Tibial nerve (tissue), 4 donors: ENCODE data around the gene KLK14. TPM values are rescaled to one million over a fixed set of nuclear protein-coding genes. Genes with fewer than 3 reads are reported as not detected.
A peak's percentile ranks its signal among the peaks of the same experiment; 100 is the strongest.

Experiments used
- DNase-seq, 2 donors: peaks; one replicate each; pipeline ENCODE4 v3.0.0-alpha.2; 2019; ENCODE audit warnings: low spot score in 2 of 2
- H3K27ac ChIP-seq, 4 donors: fragments of 200-600 bp; sonication (generic) in 3 of 4; one replicate each; pipeline ENCODE4 v1.5.1; 2017 to 2019; ENCODE audit warnings: mild to moderate bottlenecking in 1 of 4
- H3K27me3 ChIP-seq, 2 donors: fragments of 200-600 bp; sonication (generic) in 1 of 2; one replicate each; pipeline versions ENCODE4 v1.5.1 to v1.6.0; 2017 to 2019
- H3K36me3 ChIP-seq, 3 donors: fragments of 200-600 bp; sonication (generic); one replicate each; pipeline ENCODE4 v1.5.1; 2018 to 2019
- H3K4me1 ChIP-seq, 4 donors: fragments of 200-600 bp; sonication (generic) in 3 of 4; one replicate each; pipeline ENCODE4 v1.5.1; 2017 to 2019
- H3K4me3 ChIP-seq, 4 donors: fragments of 200-600 bp; sonication (generic) in 3 of 4; one replicate each; pipeline ENCODE4 v1.5.1; 2017 to 2019; ENCODE audit warnings: mild to moderate bottlenecking in 1 of 4, moderate library complexity in 1 of 4
- H3K9me3 ChIP-seq, 4 donors: fragments of 200-600 bp; sonication (generic) in 3 of 4; one replicate each; pipeline ENCODE4 v1.5.1; 2017 to 2019
- EP300 ChIP-seq, 2 donors: sonication (generic); formaldehyde crosslinking; IDR thresholded peaks; one replicate each; pipeline ENCODE4 v1.6.1; 2017; ENCODE audit warnings: antibody characterized with exemption in 2 of 2, mild to moderate bottlenecking in 1 of 2
- POLR2A ChIP-seq, 2 donors: fragments of 450-650 bp; IDR thresholded peaks; one replicate each; pipeline ENCODE4 v1.6.1; 2017; ENCODE audit warnings: antibody characterized with exemption in 2 of 2, mild to moderate bottlenecking in 2 of 2, moderate library complexity in 2 of 2
- WGBS, 2 donors: methylation state at CpG; one replicate each; pipeline ENCODE4 v1.1.5; 2018; 5-methylcytosine and 5-hydroxymethylcytosine counted together
- total RNA-seq, 4 donors: library from RNA; depleted of rRNA; stranded (reverse); fragments of >200 nt; gene quantifications; one replicate each; pipeline ENCODE4 v1.1.0, GENCODE V29; 2016
- TF ChIP-seq, protein P1 (sequence below), 5 experiments: fragments of 200-600 bp in 3 of 5; fragments of 450-650 bp in 2 of 5; sonication (generic) in 3 of 5; IDR thresholded peaks; one replicate each; pipeline ENCODE4 v1.5.1; 2016 to 2019; ENCODE audit warnings: antibody characterized with exemption in 5 of 5, mild to moderate bottlenecking in 3 of 5, moderate library complexity in 2 of 5

The KLK14 gene
- total RNA-seq, 4 donors from 2014 or later = not detected

- Histone ChIP-seq H3K4me1 (peaks cover 0 to 17% (median 0%) of the 10 kb centered on the region in 4 donors), H3K27ac (no peak overlapping the region), H3K4me3 (no peak overlapping the region), H3K36me3 (peaks cover 0 to 79% (median 6%) of the 10 kb centered on the region in 3 donors), H3K27me3 (no peaks in the 10 kb centered on the region), H3K9me3 (no peaks in the 10 kb centered on the region)
- WGBS, 2 donors = 73 to 75% methylated on average over 5 of the region's 5 CpGs
- TF ChIP-seq POLR2A (IDR thresholded peaks at IDR 0.05) (no peak), EP300 (IDR thresholded peaks at IDR 0.05) (no peak)
- TF ChIP-seq, protein P1, sequence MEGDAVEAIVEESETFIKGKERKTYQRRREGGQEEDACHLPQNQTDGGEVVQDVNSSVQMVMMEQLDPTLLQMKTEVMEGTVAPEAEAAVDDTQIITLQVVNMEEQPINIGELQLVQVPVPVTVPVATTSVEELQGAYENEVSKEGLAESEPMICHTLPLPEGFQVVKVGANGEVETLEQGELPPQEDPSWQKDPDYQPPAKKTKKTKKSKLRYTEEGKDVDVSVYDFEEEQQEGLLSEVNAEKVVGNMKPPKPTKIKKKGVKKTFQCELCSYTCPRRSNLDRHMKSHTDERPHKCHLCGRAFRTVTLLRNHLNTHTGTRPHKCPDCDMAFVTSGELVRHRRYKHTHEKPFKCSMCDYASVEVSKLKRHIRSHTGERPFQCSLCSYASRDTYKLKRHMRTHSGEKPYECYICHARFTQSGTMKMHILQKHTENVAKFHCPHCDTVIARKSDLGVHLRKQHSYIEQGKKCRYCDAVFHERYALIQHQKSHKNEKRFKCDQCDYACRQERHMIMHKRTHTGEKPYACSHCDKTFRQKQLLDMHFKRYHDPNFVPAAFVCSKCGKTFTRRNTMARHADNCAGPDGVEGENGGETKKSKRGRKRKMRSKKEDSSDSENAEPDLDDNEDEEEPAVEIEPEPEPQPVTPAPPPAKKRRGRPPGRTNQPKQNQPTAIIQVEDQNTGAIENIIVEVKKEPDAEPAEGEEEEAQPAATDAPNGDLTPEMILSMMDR (IDR thresholded peaks at IDR 0.05) = no peak
- no peak for DNase-seq
Measured at GRCh38 chr19:51101171-51101865, 18.6 kb upstream of the KLK14 start.

DNA sequence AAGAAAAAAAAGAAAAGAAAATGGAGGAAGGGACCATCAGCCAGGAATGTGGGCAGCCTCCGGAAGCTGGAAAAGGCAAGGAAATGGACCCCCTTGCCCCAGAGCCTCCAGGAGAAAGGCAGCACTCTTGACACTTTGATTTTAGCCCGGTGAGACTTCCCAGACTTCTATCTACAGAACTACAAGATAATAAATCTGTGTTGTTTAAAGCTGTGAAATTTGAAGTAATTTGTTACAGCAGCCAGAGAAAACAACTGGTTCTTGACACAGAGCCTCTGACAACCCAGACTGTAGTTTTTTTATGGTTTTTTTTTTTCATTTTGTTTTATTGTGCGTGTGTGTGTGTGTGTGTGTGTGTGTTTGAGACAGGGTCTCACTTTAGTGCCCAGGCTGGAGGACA lies 17.9 kb upstream of the KLK14 start:
- peaks cover 0 to 73% (median 6%) of the 10 kb centered on the region in 3 donors for H3K36me3 ChIP-seq
- H3K27me3 ChIP-seq = no peaks in the 10 kb centered on the region
- TF ChIP-seq POLR2A (IDR thresholded peaks at IDR 0.05) (no peak), EP300 (IDR thresholded peaks at IDR 0.05) (no peak)
- TF ChIP-seq, protein P1 (IDR thresholded peaks at IDR 0.05) = no peak
- no peak for DNase-seq
- WGBS, 2 donors = 49% methylated on average over 3 of the region's 3 CpGs
- H3K4me1 ChIP-seq = peaks cover 0 to 12% (median 0%) of the 10 kb centered on the region in 4 donors
- no peak overlapping the region for H3K27ac ChIP-seq
- no peak overlapping the region for H3K4me3 ChIP-seq
- H3K9me3 ChIP-seq = no peaks in the 10 kb centered on the region

DNA sequence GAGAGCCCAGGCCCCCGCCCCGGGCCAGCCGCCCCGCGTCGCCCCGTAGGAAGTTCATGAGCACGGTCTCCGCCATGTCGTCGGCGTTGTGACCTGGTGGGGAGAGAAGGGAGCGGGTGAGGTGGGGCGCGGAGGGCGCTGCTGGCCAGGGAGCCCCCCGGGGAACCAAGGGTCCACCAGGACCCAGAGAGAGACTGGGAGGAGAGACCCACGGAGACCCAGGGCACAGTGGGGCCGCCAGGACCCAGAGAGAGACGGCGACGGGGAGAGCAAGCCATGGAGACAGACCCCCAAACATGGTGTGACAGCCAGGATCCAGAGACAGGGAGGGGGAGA lies 16.3 kb upstream of the KLK14 start:
- 58 to 60% methylated on average over 9 to 21 of the region's 22 CpGs for WGBS, 2 donors
- peak overlapping the region in 2 of 4 donors; percentile 6 to 33 for H3K4me3 ChIP-seq
- H3K27ac ChIP-seq = no peak overlapping the region
- no peaks in the 10 kb centered on the region for H3K27me3 ChIP-seq
- H3K9me3 ChIP-seq = no peaks in the 10 kb centered on the region
- peaks cover 0 to 8% (median 0%) of the 10 kb centered on the region in 4 donors for H3K4me1 ChIP-seq
- no peak for DNase-seq
- peaks cover 0 to 57% (median 6%) of the 10 kb centered on the region in 3 donors for H3K36me3 ChIP-seq
- TF ChIP-seq EP300 (IDR thresholded peaks at IDR 0.05) (no peak), POLR2A (IDR thresholded peaks at IDR 0.05) (no peak)
- TF ChIP-seq, protein P1 (IDR thresholded peaks at IDR 0.05) = no peak

GRCh38 chr19:51098365-51099046 lies 15.8 kb upstream of the KLK14 start:
- no peak for TF ChIP-seq EP300 (IDR thresholded peaks at IDR 0.05)
- TF ChIP-seq, protein P1 (IDR thresholded peaks at IDR 0.05) = peak in 3 of 5 experiments; percentile 17 to 37 (median 20)
- Histone ChIP-seq H3K4me1 (peaks cover 0 to 4% (median 0%) of the 10 kb centered on the region in 4 donors), H3K9me3 (no peaks in the 10 kb centered on the region), H3K27me3 (no peaks in the 10 kb centered on the region), H3K36me3 (peaks cover 0 to 52% (median 6%) of the 10 kb centered on the region in 3 donors), H3K27ac (no peak overlapping the region), H3K4me3 (peak overlapping the region in 2 of 4 donors; percentile 6 to 33)
- DNase-seq = no peak
- WGBS, 2 donors = 50 to 72% methylated on average over 4 to 21 of the region's 78 CpGs

- Histone ChIP-seq H3K4me3 (no peak overlapping the region), H3K27me3 (no peaks in the 10 kb centered on the region), H3K36me3 (peaks cover 0 to 45% (median 4%) of the 10 kb centered on the region in 3 donors), H3K27ac (no peak overlapping the region), H3K4me1 (peaks cover 0 to 4% (median 0%) of the 10 kb centered on the region in 4 donors), H3K9me3 (no peaks in the 10 kb centered on the region)
- DNase-seq = no peak
- 86 to 88% methylated on average over 20 of the region's 20 CpGs for WGBS, 2 donors
- TF ChIP-seq, protein P1 (IDR thresholded peaks at IDR 0.05) = no peak
- no peak for TF ChIP-seq EP300 (IDR thresholded peaks at IDR 0.05)
Measured at GRCh38 chr19:51097796-51098195, 15.1 kb upstream of the KLK14 start.
